Right ventricle myocardium superior (tissue), 1 donor: ENCODE data around the gene KLRG1. TPM values are rescaled to one million over a fixed set of nuclear protein-coding genes. Genes with fewer than 3 reads are reported as not detected.

ENCODE experiments used
- ATAC-seq: fragments of 200-7000 bp; cut with Tn5 transposase; one replicate; pipeline ENCODE4 v1.9.1; 2020; ENCODE audit warnings: mild to moderate bottlenecking; ENCODE audit not compliant: poor library complexity
- DNase-seq: peaks from one replicate; pipeline ENCODE4 v3.0.0-alpha.2; 2020
- intact Hi-C: fragments of 100-400 bp; cut with DNase I; formaldehyde crosslinking; loops from one replicate; pipeline ENCODE4 v1.11.2; 2022
- total RNA-seq: library from RNA; stranded (reverse); fragmentation: NEBNext Ultra II Directional; extraction: Animal tissue kit (Norgen Biotek cat#: 25700); gene quantifications from one replicate; pipeline ENCODE4 v1.2.1, GENCODE V29; 2021
- donor health status: DM: no; HTN: yes; CAD: no; lungs with severe emphysema.

KLRG1 gene
- total RNA-seq, 1 donor from 2014 or later, result 4.8 TPM

- intact Hi-C loops, result no loop called here
- ATAC-seq, result no peak
Measured at GRCh38 chr12:8969861-8970411, 19.4 kb upstream of the KLRG1 start.

DNA sequence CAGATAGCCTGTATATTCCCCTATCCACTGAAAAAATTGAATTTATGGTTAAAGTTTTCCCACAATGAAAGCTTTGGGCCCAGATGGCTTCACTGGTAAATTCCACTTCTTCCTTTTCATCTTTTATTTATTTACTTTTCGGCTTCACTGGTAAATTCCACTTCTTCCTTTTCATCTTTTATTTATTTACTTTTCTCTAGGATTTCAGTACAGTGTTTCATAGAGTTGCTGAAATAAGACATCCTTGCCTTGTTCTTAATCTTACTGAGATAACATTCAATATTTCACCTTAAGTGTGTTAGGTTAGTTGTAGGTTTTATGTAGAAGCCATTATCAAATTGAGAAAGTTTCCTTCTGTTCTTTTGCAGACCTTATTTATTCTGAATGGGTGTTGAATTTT, 18.9 kb upstream of the KLRG1 start:
- intact Hi-C loops, result no loop called here
- ATAC-seq (no peak), DNase-seq (no peak)

More at GRCh38 chr12:8969861-8970411, 19.4 kb upstream of the KLRG1 start:
- DNase-seq, result no peak

- intact Hi-C loops, result no loop called here
Measured at GRCh38 chr12:8980137-8980536, 9.2 kb upstream of the KLRG1 start.

GRCh38 chr12:8985213-8985754, 4.1 kb upstream of the KLRG1 start:
- DNase-seq (no peak), ATAC-seq (no peak)
- intact Hi-C loops, result no loop called here

More at GRCh38 chr12:8980137-8980536, 9.2 kb upstream of the KLRG1 start:
- DNase-seq (no peak), ATAC-seq (no peak)

- intact Hi-C loops, result no loop called here
- ATAC-seq (no peak), DNase-seq (no peak)
Measured at GRCh38 chr12:8987163-8987562, 2.2 kb upstream of the KLRG1 start.

DNA sequence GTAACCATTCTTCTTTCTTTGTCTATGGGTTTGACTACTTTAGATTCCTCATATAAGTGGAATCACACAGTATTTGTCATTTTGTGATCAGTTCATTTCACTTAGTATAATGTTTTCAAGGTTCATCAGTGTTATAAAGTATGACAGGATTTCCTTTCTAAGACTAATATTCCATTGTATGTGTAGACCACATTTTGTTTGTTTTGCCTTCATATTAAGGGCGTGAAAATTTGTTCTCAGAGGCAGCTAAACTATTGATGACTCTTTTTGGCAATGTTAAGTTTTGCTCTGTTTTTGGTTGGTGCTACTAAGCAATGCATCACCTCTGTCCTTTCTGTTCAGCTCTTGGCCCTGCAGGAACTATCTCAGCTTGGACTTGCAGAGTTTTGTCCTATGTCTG, 1.7 kb upstream of the KLRG1 start:
- intact Hi-C loops, result no loop called here
- DNase-seq (no peak), ATAC-seq (no peak)

GRCh38 chr12:8991371-8992345, 2.3 kb downstream of the KLRG1 start:
- no peak for DNase-seq
- ATAC-seq, result no peak
- intact Hi-C loops, result no loop called here

- intact Hi-C loops, result no loop called here
- DNase-seq (no peak), ATAC-seq (no peak)
Measured at GRCh38 chr12:8993827-8994226, 4.5 kb downstream of the KLRG1 start.

DNA sequence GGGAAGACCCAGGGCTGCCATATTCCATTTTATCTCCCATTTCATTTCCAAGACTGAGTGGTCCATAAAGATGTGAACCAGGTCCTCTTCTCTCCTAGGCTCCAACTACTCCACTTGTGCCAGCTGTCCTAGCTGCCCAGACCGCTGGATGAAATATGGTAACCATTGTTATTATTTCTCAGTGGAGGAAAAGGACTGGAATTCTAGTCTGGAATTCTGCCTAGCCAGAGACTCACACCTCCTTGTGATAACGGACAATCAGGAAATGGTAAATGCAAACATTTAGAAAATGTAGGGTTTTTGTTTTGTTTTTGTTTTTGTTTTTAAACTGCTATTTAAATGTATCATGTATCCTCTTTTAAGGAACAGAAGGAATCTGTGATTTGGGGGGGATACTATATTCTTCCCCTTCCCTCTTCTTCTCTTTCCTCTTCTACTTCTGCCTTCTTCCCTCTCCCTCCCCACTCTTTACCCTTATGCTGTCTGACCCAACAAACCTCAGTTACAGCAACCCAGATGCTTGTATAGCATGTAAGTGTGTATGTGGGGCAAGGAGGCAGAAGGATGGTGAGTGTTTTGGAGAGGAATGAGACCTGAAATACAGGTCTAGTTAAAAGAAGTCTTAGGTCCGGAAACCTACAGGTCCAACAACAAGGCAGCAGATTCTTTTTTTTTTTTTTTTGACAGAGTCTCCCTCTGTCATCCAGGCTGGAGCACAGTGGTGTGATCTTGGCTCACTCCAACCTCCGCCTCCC, 5.9 kb downstream of the KLRG1 start:
- ATAC-seq, result no peak
- no peak for DNase-seq
- intact Hi-C loops, result no loop called here

DNA sequence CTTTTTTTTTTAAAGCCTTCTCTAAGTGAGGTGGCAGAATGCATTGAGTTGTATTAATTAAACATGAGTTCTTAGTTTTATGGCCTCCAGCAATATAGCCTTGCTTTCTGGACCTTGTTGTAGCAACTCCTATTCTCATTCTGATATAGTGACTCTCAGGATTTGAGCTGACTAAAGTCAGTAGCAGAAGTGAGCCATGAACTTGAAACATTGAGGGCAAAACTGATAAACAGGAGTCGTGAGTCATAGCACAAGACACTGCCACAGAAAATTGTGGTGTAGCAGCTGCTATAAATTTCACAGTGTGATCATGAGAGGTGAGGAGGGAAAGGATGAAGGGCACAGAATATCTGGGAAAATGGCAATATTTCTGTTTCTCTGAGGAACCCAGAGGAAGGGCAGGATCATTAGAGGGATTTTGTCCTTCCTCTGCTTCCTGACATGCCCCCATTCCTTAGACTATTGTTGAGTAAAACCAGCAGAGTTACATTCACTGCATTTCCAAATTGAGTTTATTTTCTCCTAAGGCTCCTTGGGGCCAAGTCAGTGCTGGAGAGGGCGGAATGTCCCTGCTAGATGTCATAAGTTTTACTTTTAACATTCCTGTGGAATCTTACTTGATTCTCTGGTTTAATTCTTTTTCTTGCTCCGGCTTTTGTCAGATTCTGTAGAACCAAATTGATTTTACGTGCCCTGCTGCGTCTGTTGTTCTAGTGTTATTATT, 7.5 kb downstream of the KLRG1 start:
- intact Hi-C loops, result no loop called here
- ATAC-seq (no peak), DNase-seq (no peak)

- DNase-seq (no peak), ATAC-seq (no peak)
- intact Hi-C loops, result no loop called here
Measured at GRCh38 chr12:9001233-9001632, 11.9 kb downstream of the KLRG1 start.

- intact Hi-C loops, result no loop called here
- ATAC-seq, result no peak
- no peak for DNase-seq
Measured at GRCh38 chr12:9002335-9002734, 13.0 kb downstream of the KLRG1 start.

DNA sequence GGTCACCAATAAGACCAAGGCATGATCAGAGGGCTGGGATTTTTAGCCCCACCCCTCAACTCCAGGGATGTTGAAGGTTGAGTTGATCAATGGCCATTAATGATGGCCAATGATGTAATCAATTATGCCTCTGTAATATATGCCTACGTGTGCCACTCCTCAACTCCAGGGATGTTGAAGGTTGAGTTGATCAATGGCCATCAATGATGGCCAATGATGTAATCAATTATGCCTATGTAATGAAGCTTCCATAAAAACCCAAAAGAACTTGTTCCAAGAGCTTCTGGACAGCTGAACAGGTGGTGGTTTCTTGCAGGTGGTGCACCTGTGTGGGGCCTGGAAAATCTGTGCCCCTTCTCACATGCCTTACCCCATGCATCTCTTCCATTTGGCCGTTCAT, 33.2 kb downstream of the KLRG1 start:
- ATAC-seq (no peak), DNase-seq (no peak)
- intact Hi-C loops, result no loop called here

GRCh38 chr12:9024512-9024911, 35.2 kb downstream of the KLRG1 start:
- intact Hi-C loops, result no loop called here
- no peak for ATAC-seq
- no peak for DNase-seq

GRCh38 chr12:9027161-9028059, 38.1 kb downstream of the KLRG1 start:
- intact Hi-C loops, result no loop called here
- DNase-seq, result no peak
- ATAC-seq, result no peak

DNA sequence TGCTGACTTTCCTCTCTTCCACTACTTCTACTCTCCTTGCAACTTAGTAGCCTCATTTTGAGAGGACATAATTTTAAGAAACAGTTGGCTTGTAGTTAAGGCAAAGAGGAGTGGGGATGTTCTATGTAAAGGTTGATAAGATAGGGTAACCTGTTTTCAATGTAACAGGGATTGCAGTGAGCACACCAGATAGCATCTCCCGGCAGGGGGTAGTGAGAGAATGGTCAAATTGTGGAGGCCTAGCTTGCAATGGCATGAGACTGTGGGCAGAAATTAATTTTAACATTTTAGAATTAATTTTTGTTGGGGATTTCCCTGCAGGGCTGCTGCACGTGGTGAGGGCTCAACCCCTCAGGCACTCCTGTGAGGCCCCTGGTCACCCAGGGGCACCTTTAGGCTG, 41.4 kb downstream of the KLRG1 start:
- intact Hi-C loops, result no loop called here
- DNase-seq, result no peak
- no peak for ATAC-seq

- intact Hi-C loops, result no loop called here
- DNase-seq (no peak), ATAC-seq (no peak)
Measured at GRCh38 chr12:9032202-9032964, 43.0 kb downstream of the KLRG1 start.
